Fibroblast of villous mesenchyme (primary cell): ENCODE data around the gene PLK2. TPM values are rescaled to one million over a fixed set of nuclear protein-coding genes. Genes with fewer than 3 reads are reported as not detected.

Experiments used
- DNase-seq: peaks from one replicate; pipeline ENCODE4 v3.0.0-alpha.2; 2010; ENCODE audit warnings: low read depth
- H3K4me3 ChIP-seq: 2 replicates; pipeline ENCODE4 v1.5.1; 2011; ENCODE audit warnings: low read depth, mild to moderate bottlenecking, low read length
- CTCF ChIP-seq: IDR thresholded peaks from 2 replicates; pipeline ENCODE4 v1.5.1; 2012; ENCODE audit warnings: low read depth, mild to moderate bottlenecking, low read length; ENCODE audit not compliant: insufficient read depth
- total RNA-seq: library from RNA; depleted of rRNA; stranded (reverse); fragments of >200 nt; gene quantifications from 2 replicates; pipeline ENCODE4 v1.2.3, GENCODE V29; 2012

Gene PLK2
- total RNA-seq, 1 donor, result 297 TPM

- no peak for TF ChIP-seq CTCF
- peak; percentile 18 for DNase-seq
- no peak overlapping the region for H3K4me3 ChIP-seq
Measured at GRCh38 chr5:58451732-58452565, 7.9 kb downstream of the PLK2 start.

- peak; percentile 25 for DNase-seq
- TF ChIP-seq CTCF, result no peak
- H3K4me3 ChIP-seq, result no peak overlapping the region
Measured at GRCh38 chr5:58450811-58451629, 8.9 kb downstream of the PLK2 start.

- H3K4me3 ChIP-seq, result no peak overlapping the region
- no peak for DNase-seq
- TF ChIP-seq CTCF, result no peak
Measured at GRCh38 chr5:58450018-58450417, 9.9 kb downstream of the PLK2 start.

GRCh38 chr5:58447226-58447625 is 12.7 kb downstream of the PLK2 start:
- no peak for TF ChIP-seq CTCF
- no peak overlapping the region for H3K4me3 ChIP-seq
- DNase-seq, result no peak

- no peak overlapping the region for H3K4me3 ChIP-seq
- no peak for TF ChIP-seq CTCF
- DNase-seq, result no peak
Measured at GRCh38 chr5:58446024-58446423, 13.9 kb downstream of the PLK2 start.

- H3K4me3 ChIP-seq, result no peak overlapping the region
- TF ChIP-seq CTCF, result no peak
- no peak for DNase-seq
Measured at GRCh38 chr5:58444805-58445204, 15.1 kb downstream of the PLK2 start.
